HepG2 (cell line): ENCODE data around the gene NEAT1. TPM values are rescaled to one million over a fixed set of nuclear protein-coding genes. Genes with fewer than 3 reads are reported as not detected.

Experiments used
- CSRNP2 ChIP-seq: sonication (generic); formaldehyde crosslinking; conservative IDR thresholded peaks from 2 replicates; pipeline ENCODE4 v1.8.0; 2022; ENCODE audit warnings: low read depth, missing genetic modification reagents
- GLMP ChIP-seq: sonication (generic); formaldehyde crosslinking; IDR thresholded peaks from 2 replicates; pipeline ENCODE4 v1.9.0; 2021; ENCODE audit warnings: missing genetic modification reagents, mild to moderate bottlenecking, borderline replicate concordance
- GMEB2 ChIP-seq: IDR thresholded peaks from 2 replicates; pipeline ENCODE4 v1.6.1; 2016; ENCODE audit warnings: missing biosample characterization, missing genetic modification reagents, low read depth
- HMGXB4 ChIP-seq, 2 experiments: sonication (generic) in 1 of 2; formaldehyde crosslinking in 1 of 2; IDR thresholded peaks; 2 replicates each; pipeline versions ENCODE4 v1.4.0 to v1.6.1; 2018 to 2020; ENCODE audit warnings: missing genetic modification reagents in 2 of 2, borderline replicate concordance in 1 of 2, low read depth in 1 of 2, mild to moderate bottlenecking in 1 of 2, missing biosample characterization in 1 of 2
- MATR3 ChIP-seq: sonication (generic); formaldehyde crosslinking; IDR thresholded peaks from 2 replicates; pipeline ENCODE4 v1.4.0; 2020; ENCODE audit warnings: missing genetic modification reagents
- MAX ChIP-seq: IDR thresholded peaks from 2 replicates; pipeline ENCODE4 v1.6.1; 2012; ENCODE audit warnings: inconsistent platforms
- MXD3 ChIP-seq: IDR thresholded peaks from 2 replicates; pipeline ENCODE4 v1.6.1; 2016; ENCODE audit warnings: mild to moderate bottlenecking, missing biosample characterization, missing genetic modification reagents
- PATZ1 ChIP-seq: sonication (generic); formaldehyde crosslinking; IDR thresholded peaks from 2 replicates; pipeline ENCODE4 v1.4.0; 2020; ENCODE audit warnings: missing genetic modification reagents
- PITX1 ChIP-seq: sonication (generic); formaldehyde crosslinking; IDR thresholded peaks from 2 replicates; pipeline ENCODE4 v1.5.1; 2020; ENCODE audit warnings: mild to moderate bottlenecking, missing genetic modification reagents
- SMC3 ChIP-seq: IDR thresholded peaks from 2 replicates; pipeline ENCODE4 v1.6.1; 2011; ENCODE audit warnings: low read length, improper control_type of control experiment
- SOX5 ChIP-seq: IDR thresholded peaks from 2 replicates; pipeline ENCODE4 v1.6.1; 2016; ENCODE audit warnings: borderline replicate concordance
- THAP7 ChIP-seq: sonication (generic); formaldehyde crosslinking; IDR thresholded peaks from 2 replicates; pipeline ENCODE4 v1.8.1; 2023; ENCODE audit warnings: mild to moderate bottlenecking, missing genetic modification reagents
- XRCC5 ChIP-seq: fragments of 200-400 bp; formaldehyde crosslinking; optimal IDR thresholded peaks from 2 replicates; pipeline ENCODE3; 2017; ENCODE audit warnings: mild to moderate bottlenecking, low read length
- ZBTB7A ChIP-seq: sonication (generic); formaldehyde crosslinking; IDR thresholded peaks from 2 replicates; pipeline ENCODE4 v1.8.0; 2022; ENCODE audit warnings: mild to moderate bottlenecking, missing genetic modification reagents
- ZFY ChIP-seq: sonication (generic); formaldehyde crosslinking; IDR thresholded peaks from 2 replicates; pipeline ENCODE4 v1.4.0; 2020; ENCODE audit warnings: missing genetic modification reagents
- ZNF253 ChIP-seq: sonication (generic); formaldehyde crosslinking; IDR thresholded peaks from 2 replicates; pipeline ENCODE4 v1.8.0; 2022; ENCODE audit warnings: mild to moderate bottlenecking, missing genetic modification reagents, borderline replicate concordance
- ZNF264 ChIP-seq: sonication (generic); formaldehyde crosslinking; IDR thresholded peaks from 2 replicates; pipeline ENCODE4 v1.4.0; 2020; ENCODE audit warnings: missing genetic modification reagents
- ZNF460 ChIP-seq: sonication (generic); formaldehyde crosslinking; IDR thresholded peaks from 2 replicates; pipeline ENCODE4 v1.5.1; 2020; ENCODE audit warnings: missing genetic modification reagents, mild to moderate bottlenecking, borderline replicate concordance
- ZNF7 ChIP-seq: IDR thresholded peaks from 2 replicates; pipeline ENCODE4 v1.6.1; 2016; ENCODE audit warnings: missing biosample characterization, missing genetic modification reagents
- polyA plus RNA-seq, 8 experiments: library from polyadenylated mRNA; depleted of rRNA in 3 of 8; stranded (reverse) in 7 of 8; unstranded in 1 of 8; fragments of >200 nt; fragmentation: Illumina TruSeq in 4 of 8; extraction: Trizol in 4 of 8; gene quantifications; 2 replicates each; pipeline versions ENCODE4 v1.2.1 to v1.2.3, GENCODE V29; 2011 to 2016; ENCODE audit warnings: low read depth in 4 of 8, missing spikeins in 1 of 8, mixed read lengths in 1 of 8; ENCODE audit not compliant: insufficient read depth in 1 of 8
- total RNA-seq, 5 experiments: library from RNA; depleted of rRNA; stranded (reverse); fragments of >200 nt; fragmentation: Illumina TruSeq; extraction: Trizol; gene quantifications; 2 replicates each; pipeline ENCODE4 v1.2.3, GENCODE V29; 2016; ENCODE audit warnings: low read depth in 1 of 5

NEAT1 gene
- total and polyA plus RNA-seq, 2 of the 13 experiments (the other 11 are each of a cell fraction or from before 2014, with no cell fraction given), result 20.5 to 41.2 TPM

- TF ChIP-seq PITX1 (CRISPR knock-in tag), result no peak
- no peak for TF ChIP-seq ZNF7 (CRISPR knock-in tag)
- TF ChIP-seq SMC3, result peak; percentile 77
- peak; percentile 60 to 87; a peak in 3 of 4 replicates for TF ChIP-seq HMGXB4 (CRISPR knock-in tag; IDR thresholded peaks at IDR 0.05; ENCODE audit: borderline replicate concordance in 1 of 2, low read depth in 1 of 2)
- 0 out of 2 replicates have a peak, but pooled peaks have one; percentile 19 for TF ChIP-seq PATZ1 (CRISPR knock-in tag)
- no peak for TF ChIP-seq GMEB2 (CRISPR knock-in tag)
- TF ChIP-seq MXD3 (CRISPR knock-in tag), result no peak
- peak; percentile 13; the same call in 1 of the 2 replicates for TF ChIP-seq SOX5 (CRISPR knock-in tag)
- no peak for TF ChIP-seq ZNF253 (CRISPR knock-in tag)
- TF ChIP-seq MATR3 (CRISPR knock-in tag), result no peak
- no peak for TF ChIP-seq ZBTB7A (CRISPR knock-in tag)
- no peak for TF ChIP-seq CSRNP2 (CRISPR knock-in tag)
- no peak for TF ChIP-seq ZNF264
- TF ChIP-seq ZNF460 (CRISPR knock-in tag), result no peak
- no peak for TF ChIP-seq ZFY (CRISPR knock-in tag)
- peak; percentile 40; the same call in 1 of the 2 replicates for TF ChIP-seq MAX
- TF ChIP-seq GLMP, result no peak
- TF ChIP-seq THAP7 (CRISPR knock-in tag), result no peak
- peak; percentile 75 for TF ChIP-seq XRCC5
Measured at GRCh38 chr11:65468874-65469333, 46.3 kb downstream of the NEAT1 start (continued).
